ENCODE results near the gene IMPDH1. TPM values are rescaled to one million over a fixed set of nuclear protein-coding genes. Genes with fewer than 3 reads are reported as not detected.

IMPDH1 gene
- total and polyA plus RNA-seq, 2 donors (not counting 3 experiments of a cell fraction or from before 2014, with no cell fraction given), result 78.8 to 97.9 TPM

GRCh38 chr7:128396357-128396756, 13.4 kb downstream of the IMPDH1 start:
- H3K4me1 ChIP-seq (ENCODE audit: control insufficient read depth, extremely low read depth, insufficient read depth, low read length), result no peaks in the 10 kb centered on the region
- ChIA-PET CTCF (interaction anchor here (1.1 to 20.6 kb wide), 4 partner anchors 9 to 45 kb away, joined by 3 to 778 read pairs (median 38); partner anchors contain the start of gene RBM28), POLR2A (no interaction called here)
- no peaks in the 10 kb centered on the region for H4K20me1 ChIP-seq (replicated peaks; ENCODE audit: control insufficient read depth, extremely low read depth, insufficient read depth, low read length)
- H3K36me3 ChIP-seq (ENCODE audit: control insufficient read depth in 2 of 2, extremely low read depth in 1 of 2, insufficient read depth in 2 of 2, low read length in 2 of 2), result peaks cover 5 to 62% of the 10 kb centered on the region in 2 experiments
- intact Hi-C loops (cut with micrococcal nuclease), result no loop called here
- no peak overlapping the region for H3K27ac ChIP-seq (ENCODE audit: insufficient read depth, low read depth, low read length)
- TF ChIP-seq EZH2 (IDR thresholded peaks at IDR 0.05; ENCODE audit: borderline replicate concordance, low read depth, low read length, severe bottlenecking) (no peak), GATA2 (IDR thresholded peaks at IDR 0.05; ENCODE audit: insufficient read depth, insufficient read length, low read depth, low read length) (no peak), MYC (IDR thresholded peaks at IDR 0.05; ENCODE audit: low read depth, low read length) (no peak), JUN (IDR thresholded peaks at IDR 0.05; ENCODE audit: borderline replicate concordance, insufficient read depth, insufficient read length, low read depth) (no peak), POLR2AphosphoS5 (IDR thresholded peaks at IDR 0.05; ENCODE audit: insufficient read depth, low read depth, low read length) (no peak), MAX (IDR thresholded peaks at IDR 0.05; ENCODE audit: insufficient read depth, insufficient read length) (no peak), POLR2A (IDR thresholded peaks at IDR 0.05; ENCODE audit: low read depth, low read length) (no peak), CTCF (IDR thresholded peaks at IDR 0.05; ENCODE audit: extremely low read depth in 1 of 2, insufficient read depth in 1 of 2, low read depth in 1 of 2, low read length in 2 of 2) (no peak), FOS (IDR thresholded peaks at IDR 0.05; ENCODE audit: borderline replicate concordance, insufficient read depth, low read length) (no peak)
- H3K4me3 ChIP-seq (replicated peaks in 1 of 3; ENCODE audit: insufficient read depth in 1 of 3, low read depth in 1 of 3, low read length in 3 of 3), result no peak overlapping the region
- H3K27me3 ChIP-seq (ENCODE audit: control insufficient read depth in 2 of 2, insufficient read depth in 2 of 2, low read length in 2 of 2), result no peaks in the 10 kb centered on the region
- dilution Hi-C loops (cut with MboI; ENCODE audit: extremely low pct_ligation_motif_present, low sequenced_read_pairs), result no loop called here
- no peak overlapping the region for H3K4me2 ChIP-seq (ENCODE audit: insufficient read depth, low read length)
- no TSS peak for BruUV-seq (replicated peaks)
- H3K9me1 ChIP-seq (replicated peaks; ENCODE audit: control insufficient read depth, extremely low read depth, insufficient read depth, low read length), result no peaks in the 10 kb centered on the region
- no peaks in the 10 kb centered on the region for H3K79me2 ChIP-seq (ENCODE audit: control insufficient read depth, insufficient read depth, low read length)
- H2AFZ ChIP-seq (ENCODE audit: low read depth, low read length), result no peak overlapping the region
- no peak for DNase-seq (ENCODE audit: low read depth, low spot score)
- H3K9ac ChIP-seq (replicated peaks; ENCODE audit: extremely low read depth, insufficient read depth, low read length), result no peak overlapping the region
- no peaks in the 10 kb centered on the region for H3K9me3 ChIP-seq (replicated peaks; ENCODE audit: control insufficient read depth, insufficient read depth, low read length)
- FAIRE-seq, result no peak
